Aortic smooth muscle cell (primary cell): Measurements from ENCODE around the gene THAP3. TPM values are rescaled to one million over a fixed set of nuclear protein-coding genes. Genes with fewer than 3 reads are reported as not detected.

Source experiments
- total RNA-seq: library from RNA; depleted of rRNA; stranded (reverse); fragments of >200 nt; gene quantifications from 2 replicates; pipeline ENCODE4 v1.2.3, GENCODE V29; 2014

Gene THAP3, protein sequence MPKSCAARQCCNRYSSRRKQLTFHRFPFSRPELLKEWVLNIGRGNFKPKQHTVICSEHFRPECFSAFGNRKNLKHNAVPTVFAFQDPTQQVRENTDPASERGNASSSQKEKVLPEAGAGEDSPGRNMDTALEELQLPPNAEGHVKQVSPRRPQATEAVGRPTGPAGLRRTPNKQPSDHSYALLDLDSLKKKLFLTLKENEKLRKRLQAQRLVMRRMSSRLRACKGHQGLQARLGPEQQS
- 17.4 and 18.4 TPM in 2 replicates for total RNA-seq

DNA sequence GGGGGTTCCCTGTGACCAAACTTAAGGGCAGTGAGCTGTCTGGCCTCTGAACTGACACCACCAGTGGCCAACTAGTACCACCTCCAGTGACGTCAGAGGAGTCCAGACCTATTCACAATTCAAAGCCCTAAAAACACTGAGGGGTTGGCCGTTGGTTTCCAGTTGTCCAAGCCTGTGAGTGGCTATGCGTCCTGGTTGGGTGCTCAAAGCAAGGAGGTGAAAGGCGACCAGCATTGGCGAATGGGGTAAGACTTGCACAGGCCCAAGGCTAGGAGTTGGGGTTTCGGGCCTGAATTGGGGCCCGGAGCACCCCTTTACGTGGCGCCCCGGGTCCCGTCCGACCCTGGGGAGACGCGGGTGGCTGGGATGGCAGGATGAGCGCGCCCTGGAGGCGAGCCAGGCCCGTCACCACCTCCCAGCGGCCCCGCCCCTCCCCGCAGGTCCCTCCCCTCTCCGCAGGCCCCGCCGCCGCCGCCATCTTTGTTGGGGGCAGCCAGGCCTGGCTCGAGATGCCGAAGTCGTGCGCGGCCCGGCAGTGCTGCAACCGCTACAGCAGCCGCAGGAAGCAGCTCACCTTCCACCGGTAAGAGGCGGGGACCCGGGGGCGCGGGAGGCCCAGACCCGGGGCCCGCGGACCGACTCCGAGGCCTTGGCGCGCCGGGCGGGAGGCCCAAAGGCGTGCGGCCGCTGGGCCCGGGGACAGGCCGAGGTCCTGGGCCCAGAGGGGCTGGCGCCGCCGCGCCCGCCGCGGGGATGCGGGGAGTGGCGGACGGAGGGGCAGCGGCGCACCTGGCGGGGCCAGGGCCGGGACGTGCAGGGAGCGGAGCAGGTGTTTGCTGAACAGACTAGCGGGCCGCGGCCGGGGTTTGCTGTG lies at the start of gene THAP3:
Gene THAP3 (plus strand): TSS at position 159 of the 874 bp plus-strand sequence. CDS start 351 bp downstream, at position 510.

DNA sequence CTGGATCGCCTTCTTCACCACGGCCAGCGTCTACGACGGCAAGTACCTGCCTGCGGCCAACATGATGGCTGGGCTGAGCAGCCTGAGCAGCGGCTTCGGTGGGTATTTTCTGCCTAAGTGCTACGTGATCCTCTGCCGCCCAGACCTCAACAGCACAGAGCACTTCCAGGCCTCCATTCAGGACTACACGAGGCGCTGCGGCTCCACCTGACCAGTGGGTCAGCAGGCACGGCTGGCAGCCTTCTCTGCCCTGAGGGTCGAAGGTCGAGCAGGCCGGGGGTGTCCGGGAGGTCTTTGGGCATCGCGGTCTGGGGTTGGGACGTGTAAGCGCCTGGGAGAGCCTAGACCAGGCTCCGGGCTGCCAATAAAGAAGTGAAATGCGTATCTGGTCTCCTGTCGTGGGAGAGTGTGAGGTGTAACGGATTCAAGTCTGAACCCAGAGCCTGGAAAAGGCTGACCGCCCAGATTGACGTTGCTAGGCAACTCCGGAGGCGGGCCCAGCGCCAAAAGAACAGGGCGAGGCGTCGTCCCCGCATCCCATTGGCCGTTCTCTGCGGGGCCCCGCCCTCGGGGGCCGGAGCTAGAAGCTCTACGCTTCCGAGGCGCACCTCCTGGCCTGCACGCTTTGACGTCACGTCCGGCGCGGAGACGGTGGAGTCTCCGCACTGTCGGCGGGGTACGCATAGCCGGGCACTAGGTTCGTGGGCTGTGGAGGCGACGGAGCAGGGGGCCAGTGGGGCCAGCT lies 45.1 kb upstream of the THAP3 start, which contains the start of gene ZBTB48:
Gene ZBTB48 (plus strand): TSS at position 621 of the 745 bp plus-strand sequence. CDS start 616 bp downstream, outside the sequence.

DNA sequence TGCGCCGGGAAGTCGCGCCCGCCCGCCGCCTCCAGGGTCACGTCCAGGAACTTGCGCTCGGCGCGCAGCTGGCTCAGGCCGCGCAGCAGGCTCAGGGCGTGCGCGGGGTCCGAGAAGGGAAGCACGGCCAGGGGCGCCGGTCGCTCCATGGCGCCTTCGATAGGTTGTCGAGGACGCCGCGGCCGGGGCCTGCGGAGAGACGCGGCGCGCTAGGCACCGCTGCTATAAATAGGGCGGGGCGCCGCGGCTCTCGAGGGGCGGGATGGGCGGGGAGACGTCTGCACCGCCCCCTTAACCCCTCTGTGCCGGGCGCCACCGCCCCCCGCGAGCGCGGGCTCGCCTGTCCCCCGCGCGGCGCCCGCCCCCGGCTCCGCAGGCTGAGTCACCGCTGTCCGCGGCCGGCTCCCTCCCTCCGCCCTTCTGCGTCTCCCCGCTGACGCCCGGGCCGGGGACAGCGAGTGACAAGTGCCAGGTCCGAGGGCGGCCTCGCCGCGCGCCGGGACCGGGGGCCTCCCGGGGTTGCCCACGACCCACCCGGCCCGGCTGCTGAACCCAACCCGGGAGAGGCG lies 21.9 kb upstream of the THAP3 start, which contains the start of gene KLHL21:
Gene KLHL21 (minus strand): TSS at position 201 of the 569 bp plus-strand sequence. CDS start 52 bp downstream, at position 149.

DNA sequence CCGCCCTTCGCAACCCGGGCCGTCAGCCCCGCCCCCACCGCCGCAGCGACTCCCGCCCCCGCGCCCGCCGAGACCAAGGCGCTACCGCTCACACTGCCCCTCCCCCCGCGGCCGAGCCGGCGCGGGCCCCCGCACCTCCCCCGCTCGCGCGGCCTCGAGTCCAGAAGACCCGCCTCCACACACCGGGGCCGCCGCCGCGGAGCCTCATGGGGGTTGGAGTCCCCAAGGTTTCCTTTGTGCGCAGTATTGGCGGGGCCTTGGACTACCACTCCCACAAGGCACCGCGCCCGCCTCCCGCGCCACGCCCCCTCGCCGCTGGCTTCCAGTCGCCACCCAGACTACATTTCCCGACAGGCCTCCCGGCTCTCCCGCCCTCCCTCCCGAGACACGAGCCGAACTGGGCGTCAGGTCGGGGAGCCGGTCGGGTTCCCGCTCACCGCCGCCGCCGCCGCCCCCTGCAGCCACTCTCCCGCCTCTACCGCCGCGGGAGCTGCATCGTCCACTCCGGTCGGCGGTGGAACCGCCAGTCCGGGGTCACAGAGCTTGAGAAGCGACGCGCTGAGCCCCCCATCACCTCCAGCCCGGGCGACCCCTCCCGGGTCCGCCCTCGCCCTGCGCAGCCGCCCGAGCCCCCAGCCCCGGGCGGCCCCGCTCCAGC lies 11.2 kb upstream of the THAP3 start, which contains the start of gene PHF13:
Gene PHF13 (plus strand): TSS at position 371 of the 658 bp plus-strand sequence. CDS start 336 bp downstream, outside the sequence.

Other genes with a start within 250 kb of the THAP3 start
- 82.0 and 83.9 TPM in 2 replicates for gene ACOT7, start 231.1 kb upstream of the THAP3 start, total RNA-seq
- 0.75 and 0.92 TPM in 2 replicates for gene HES2, start 204.9 kb upstream of the THAP3 start, total RNA-seq
- not detected in 2 replicates for gene ESPN, start 200.1 kb upstream of the THAP3 start, total RNA-seq
- 5.4 and 7.5 TPM in 2 replicates for gene TNFRSF25, start 158.7 kb upstream of the THAP3 start, total RNA-seq
- 18.2 and 28.7 TPM in 2 replicates for gene PLEKHG5, start 133.2 kb upstream of the THAP3 start, total RNA-seq
- gene NOL9, start 70.4 kb upstream of the THAP3 start, total RNA-seq = 15.3 and 17.0 TPM in 2 replicates
- gene TAS1R1, start 69.6 kb upstream of the THAP3 start, total RNA-seq = 0.40 and 0.44 TPM in 2 replicates
- 16.2 and 16.4 TPM in 2 replicates for gene ZBTB48, start 44.9 kb upstream of the THAP3 start, total RNA-seq
- gene KLHL21, start 22.0 kb upstream of the THAP3 start, total RNA-seq = 33.8 and 39.5 TPM in 2 replicates
- 12.9 and 13.3 TPM in 2 replicates for gene PHF13, start 11.1 kb upstream of the THAP3 start, total RNA-seq
- gene DNAJC11, start 76.9 kb downstream of the THAP3 start, total RNA-seq = 47.4 and 49.9 TPM in 2 replicates
- 57.6 and 63.1 TPM in 2 replicates for gene CAMTA1, start 160.6 kb downstream of the THAP3 start, total RNA-seq